DOHH2 (cell line): Measurements from ENCODE around the gene C10orf143.

Source experiments
- CTCF ChIP-seq: fragments of 200-600 bp; sonication (generic); IDR thresholded peaks from one replicate; pipeline ENCODE4 v1.5.1; 2014; ENCODE audit warnings: antibody characterized with exemption, mild to moderate bottlenecking, low read depth, low read length; ENCODE audit not compliant: poor library complexity, severe bottlenecking
- EZH2phosphoT487 ChIP-seq: fragments of 200-600 bp; sonication (generic); IDR thresholded peaks from 2 replicates; pipeline ENCODE4 v1.6.1; 2017; ENCODE audit warnings: borderline replicate concordance, mild to moderate bottlenecking, antibody characterized with exemption, low read length, moderate library complexity, mixed read lengths

DNA sequence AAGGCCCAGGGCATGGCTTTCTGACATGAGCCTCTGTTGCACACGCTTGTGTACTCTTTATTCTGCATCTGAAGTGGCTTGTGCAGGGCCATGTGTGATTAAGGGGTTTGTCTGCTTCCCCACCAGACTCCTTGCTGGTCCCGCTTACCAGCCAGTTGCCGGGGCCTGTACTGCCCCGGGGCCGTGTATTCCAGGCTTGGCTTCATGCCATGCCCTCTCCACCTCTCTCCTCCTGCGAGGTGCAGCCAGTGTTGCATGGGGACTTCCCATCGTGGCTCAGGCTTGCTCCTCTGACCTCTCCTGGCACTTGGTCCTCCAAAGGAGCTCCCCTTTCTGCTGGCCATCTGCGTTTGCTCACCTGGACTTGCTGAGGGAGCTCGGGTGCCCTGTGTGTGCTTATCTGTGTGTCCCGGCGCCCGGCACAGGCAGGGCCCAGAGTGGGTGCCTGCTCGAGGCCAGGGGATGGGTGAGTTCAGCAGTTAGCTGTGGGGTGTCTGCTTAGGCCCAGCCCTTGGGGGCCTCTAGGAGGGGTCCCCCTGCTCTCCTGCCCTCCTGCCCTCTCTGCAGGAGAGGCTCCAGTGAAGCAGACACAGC is 11.0 kb upstream of the C10orf143 start:
- no peak for TF ChIP-seq CTCF
- TF ChIP-seq EZH2phosphoT487: no peak
